KOPT-K1 (cell line): ENCODE measurements around the gene KIAA0232.
"Not testable (repeated sequence)": the region's sequence is repeated elsewhere in the genome, so short reads cannot be mapped to it uniquely, and the experiment has no call there.

Experiments
- H3K27ac ChIP-seq: fragments of 200-600 bp; sonication (generic); 2 replicates; pipeline ENCODE4 v1.5.1; 2016; ENCODE audit warnings: antibody characterized with exemption, mild to moderate bottlenecking, low read depth, low read length; ENCODE audit not compliant: poor library complexity, severe bottlenecking
- H3K36me3 ChIP-seq: fragments of 200-600 bp; sonication (generic); 2 replicates; pipeline ENCODE4 v1.5.1; 2017; ENCODE audit warnings: antibody characterized with exemption, mild to moderate bottlenecking, low read length, moderate library complexity; ENCODE audit not compliant: insufficient read depth
- H3K9me3 ChIP-seq: fragments of 200-600 bp; sonication (generic); 2 replicates; pipeline ENCODE4 v1.5.1; 2017; ENCODE audit warnings: antibody characterized with exemption, low read length, mild to moderate bottlenecking; ENCODE audit not compliant: insufficient read depth, poor library complexity, severe bottlenecking

The KIAA0232 gene

DNA sequence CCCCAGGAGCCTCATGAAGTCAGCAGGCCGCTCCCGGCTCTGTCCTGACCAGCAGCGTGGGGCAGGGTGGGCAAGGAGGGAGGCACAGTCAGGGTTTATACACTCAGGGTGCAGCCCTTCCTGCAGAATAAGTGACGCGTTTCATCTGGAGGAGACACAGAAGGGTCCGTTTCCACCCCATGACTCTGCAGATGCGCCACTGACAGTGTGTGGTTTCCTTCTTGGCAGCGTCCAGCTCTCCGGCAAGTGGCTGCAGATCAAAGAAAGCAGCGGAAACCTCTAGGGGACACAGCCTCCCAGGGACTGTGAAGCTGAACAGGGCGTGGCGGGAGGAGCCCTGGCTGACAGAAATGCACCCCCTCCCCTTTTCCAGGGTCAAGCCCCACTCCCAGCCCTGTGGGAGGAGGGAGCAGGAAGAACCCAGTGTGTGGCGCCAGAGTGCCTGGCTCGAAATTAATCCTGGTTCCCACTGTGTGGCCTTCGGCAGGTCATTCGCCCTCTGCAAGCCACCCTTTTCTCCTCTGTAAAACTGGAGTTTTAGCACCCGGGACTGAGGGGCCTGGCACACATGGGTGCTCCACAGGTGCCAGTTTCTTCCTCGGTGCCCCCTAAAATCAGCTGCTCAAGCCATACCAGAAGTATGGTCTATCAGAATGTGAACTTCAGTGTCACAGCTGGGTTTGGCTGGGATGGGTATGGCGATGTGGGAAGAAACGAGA lies 109.8 kb downstream of the KIAA0232 start:
- H3K9me3 ChIP-seq, result peaks cover 22% of the 10 kb centered on the region
- no peak overlapping the region for H3K27ac ChIP-seq
- H3K36me3 ChIP-seq, result no peaks in the 10 kb centered on the region

DNA sequence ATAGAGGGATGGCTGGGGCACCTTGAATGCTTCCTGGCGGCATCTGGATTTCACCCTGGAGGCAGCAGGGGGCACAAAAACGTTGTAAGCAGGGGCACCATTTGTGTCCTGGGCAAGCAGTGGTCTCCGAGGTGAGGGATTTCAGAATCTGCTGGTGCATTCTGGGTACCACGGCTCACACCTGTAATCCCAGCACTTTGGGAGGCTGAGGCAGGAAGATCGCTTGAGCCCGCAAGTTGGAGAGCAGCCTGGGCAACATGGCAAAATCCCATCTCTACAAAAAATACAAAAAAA lies 110.3 kb downstream of the KIAA0232 start:
- no peaks in the 10 kb centered on the region for H3K36me3 ChIP-seq
- no peak overlapping the region for H3K27ac ChIP-seq
- peaks cover 22% of the 10 kb centered on the region for H3K9me3 ChIP-seq

- H3K36me3 ChIP-seq, result no peaks in the 10 kb centered on the region
- no peak overlapping the region for H3K27ac ChIP-seq
- peaks cover 22% of the 10 kb centered on the region for H3K9me3 ChIP-seq
Measured at GRCh38 chr4:6893449-6894085, 111.0 kb downstream of the KIAA0232 start.

GRCh38 chr4:6894086-6894478 lies 111.6 kb downstream of the KIAA0232 start:
- H3K27ac ChIP-seq, result no peak overlapping the region

GRCh38 chr4:6894528-6895498 lies 112.3 kb downstream of the KIAA0232 start:
- no peak overlapping the region for H3K27ac ChIP-seq
- H3K9me3 ChIP-seq, result peaks cover 11% of the 10 kb centered on the region
- H3K36me3 ChIP-seq, result no peaks in the 10 kb centered on the region

More at GRCh38 chr4:6894086-6894478, 111.6 kb downstream of the KIAA0232 start:
- Histone ChIP-seq H3K36me3 (no peaks in the 10 kb centered on the region), H3K9me3 (peaks cover 18% of the 10 kb centered on the region)

GRCh38 chr4:6896035-6896434 lies 113.5 kb downstream of the KIAA0232 start:
- H3K27ac ChIP-seq, result no peak overlapping the region
- no peaks in the 10 kb centered on the region for H3K9me3 ChIP-seq
- H3K36me3 ChIP-seq, result no peaks in the 10 kb centered on the region

DNA sequence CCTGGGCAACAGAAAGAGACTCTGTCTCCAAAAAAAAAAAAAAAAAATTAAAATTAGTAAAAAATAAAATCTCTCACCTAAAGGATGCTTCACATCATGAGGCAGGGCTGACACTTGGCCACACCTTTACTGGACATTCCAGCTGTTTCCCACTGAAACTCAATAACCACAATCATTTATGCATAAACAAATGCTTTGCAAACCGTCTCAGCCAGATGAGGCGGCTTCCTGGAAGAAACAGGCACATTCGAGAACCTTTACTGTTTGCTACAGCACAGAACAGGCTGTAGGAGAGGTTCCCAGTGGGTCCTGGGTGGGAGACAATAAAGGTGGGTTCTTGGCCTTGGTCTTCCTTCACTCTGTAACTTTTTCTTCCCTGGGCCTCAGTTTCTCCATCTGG lies 116.2 kb downstream of the KIAA0232 start:
- no peaks in the 10 kb centered on the region for H3K36me3 ChIP-seq
- H3K9me3 ChIP-seq, result no peaks in the 10 kb centered on the region
- no peak overlapping the region for H3K27ac ChIP-seq

GRCh38 chr4:6900181-6900812 lies 117.8 kb downstream of the KIAA0232 start:
- no peak overlapping the region for H3K27ac ChIP-seq
- H3K9me3 ChIP-seq, result no peaks in the 10 kb centered on the region
- H3K36me3 ChIP-seq, result no peaks in the 10 kb centered on the region

DNA sequence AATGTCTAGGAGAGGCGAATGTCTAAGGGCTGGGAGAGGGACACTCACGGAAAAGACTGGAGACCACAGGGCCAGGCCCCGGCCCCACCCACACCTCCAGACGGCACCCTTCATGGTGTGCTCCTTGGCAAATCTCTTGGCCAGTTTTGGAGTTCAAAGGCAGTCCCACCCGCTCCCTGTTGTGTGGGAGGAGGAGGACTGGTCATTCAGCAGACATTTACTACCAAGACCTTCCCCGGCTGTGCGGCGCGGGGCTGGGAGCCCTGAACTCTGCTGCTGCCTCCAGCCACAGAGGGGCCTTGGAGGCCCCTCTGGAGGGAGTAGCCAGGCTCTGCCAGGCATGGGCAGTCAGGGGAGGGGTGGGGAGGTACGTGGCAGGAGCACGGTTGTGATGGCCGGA lies 118.4 kb downstream of the KIAA0232 start:
- Histone ChIP-seq H3K9me3 (no peaks in the 10 kb centered on the region), H3K36me3 (no peaks in the 10 kb centered on the region), H3K27ac (no peak overlapping the region)

- Histone ChIP-seq H3K36me3 (no peaks in the 10 kb centered on the region), H3K27ac (no peak overlapping the region), H3K9me3 (no peaks in the 10 kb centered on the region)
Measured at GRCh38 chr4:6901669-6902317, 119.3 kb downstream of the KIAA0232 start.

- Histone ChIP-seq H3K27ac (no peak overlapping the region), H3K36me3 (no peaks in the 10 kb centered on the region), H3K9me3 (no peaks in the 10 kb centered on the region)
Measured at GRCh38 chr4:6902318-6903042, 120.0 kb downstream of the KIAA0232 start.

GRCh38 chr4:6905516-6906445 lies 123.3 kb downstream of the KIAA0232 start:
- Histone ChIP-seq H3K9me3 (no peaks in the 10 kb centered on the region), H3K27ac (no peak overlapping the region), H3K36me3 (no peaks in the 10 kb centered on the region)

DNA sequence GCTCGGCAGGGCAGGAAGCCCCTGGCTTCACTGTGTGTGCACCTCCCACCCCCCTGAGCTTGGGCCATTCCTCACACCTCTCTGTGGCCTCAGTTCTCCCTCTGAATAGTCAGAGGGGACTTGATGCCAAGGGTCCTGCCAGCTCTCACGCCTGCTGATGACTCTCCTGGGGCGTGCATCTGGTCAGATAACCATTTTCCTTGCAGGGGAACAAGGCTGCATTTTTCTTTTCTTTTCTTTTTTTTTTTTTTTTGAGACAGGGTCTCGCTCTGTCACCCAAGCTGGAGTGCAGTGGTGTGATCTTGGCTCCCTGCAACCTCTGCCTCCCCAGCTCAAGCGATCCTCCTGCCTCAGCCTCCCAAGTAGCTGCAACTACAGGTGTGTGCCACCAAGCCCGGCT lies 124.0 kb downstream of the KIAA0232 start:
- not testable (repeated sequence) for H3K9me3 ChIP-seq, H3K27ac ChIP-seq, H3K36me3 ChIP-seq
